ENCODE measurements around the gene VEGFA.
A peak's percentile ranks its signal among the peaks of the same experiment; 100 is the strongest.

VEGFA gene

GRCh38 chr6:43760210-43761168 is 9.5 kb upstream of the VEGFA start:
- DNase-seq, result no peak

- no peak for DNase-seq
Measured at GRCh38 chr6:43761666-43762409, 8.2 kb upstream of the VEGFA start.

GRCh38 chr6:43762410-43762768 is 7.6 kb upstream of the VEGFA start:
- DNase-seq, result no peak

- DNase-seq, result peak; percentile 60
Measured at GRCh38 chr6:43762966-43763695, 6.9 kb upstream of the VEGFA start.

GRCh38 chr6:43763812-43764522 is 6.0 kb upstream of the VEGFA start:
- no peak for DNase-seq

- DNase-seq, result no peak
Measured at GRCh38 chr6:43764772-43765171, 5.2 kb upstream of the VEGFA start.

- no peak for DNase-seq
Measured at GRCh38 chr6:43765776-43766499, 4.1 kb upstream of the VEGFA start.

GRCh38 chr6:43766500-43766853 is 3.5 kb upstream of the VEGFA start:
- DNase-seq, result no peak

GRCh38 chr6:43766964-43767461 is 3.0 kb upstream of the VEGFA start:
- no peak for DNase-seq

GRCh38 chr6:43767553-43768505 is 2.2 kb upstream of the VEGFA start:
- DNase-seq, result no peak

GRCh38 chr6:43768506-43768860 is 1.5 kb upstream of the VEGFA start:
- no peak for DNase-seq

GRCh38 chr6:43768983-43769525 is 957 bp upstream of the VEGFA start:
- no peak for DNase-seq

GRCh38 chr6:43770372-43771209 is 580 bp downstream of the VEGFA start:
- peak; percentile 77 for DNase-seq

GRCh38 chr6:43771210-43771857 is 1.3 kb downstream of the VEGFA start:
- DNase-seq, result peak; percentile 24

- peak; percentile 21 for DNase-seq
Measured at GRCh38 chr6:43771858-43772680, 2.1 kb downstream of the VEGFA start.

GRCh38 chr6:43772681-43773049 is 2.7 kb downstream of the VEGFA start:
- no peak for DNase-seq

GRCh38 chr6:43773050-43773979 is 3.3 kb downstream of the VEGFA start:
- DNase-seq, result peak; percentile 66
